GM23248 (cell line): ENCODE results near the gene PSMB7.

Source experiments
- EZH2 ChIP-seq: fragments of 200-600 bp; sonication (generic); IDR thresholded peaks from 2 replicates; pipeline ENCODE4 v1.6.1; 2018; ENCODE audit warnings: antibody characterized with exemption, mild to moderate bottlenecking; ENCODE audit not compliant: insufficient read depth, poor library complexity, severe bottlenecking
- EZH2phosphoT487 ChIP-seq: fragments of 200-600 bp; sonication (generic); IDR thresholded peaks from 2 replicates; pipeline ENCODE4 v1.6.1; 2018; ENCODE audit warnings: antibody characterized with exemption, moderate library complexity, mild to moderate bottlenecking, low read depth; ENCODE audit not compliant: insufficient read depth

DNA sequence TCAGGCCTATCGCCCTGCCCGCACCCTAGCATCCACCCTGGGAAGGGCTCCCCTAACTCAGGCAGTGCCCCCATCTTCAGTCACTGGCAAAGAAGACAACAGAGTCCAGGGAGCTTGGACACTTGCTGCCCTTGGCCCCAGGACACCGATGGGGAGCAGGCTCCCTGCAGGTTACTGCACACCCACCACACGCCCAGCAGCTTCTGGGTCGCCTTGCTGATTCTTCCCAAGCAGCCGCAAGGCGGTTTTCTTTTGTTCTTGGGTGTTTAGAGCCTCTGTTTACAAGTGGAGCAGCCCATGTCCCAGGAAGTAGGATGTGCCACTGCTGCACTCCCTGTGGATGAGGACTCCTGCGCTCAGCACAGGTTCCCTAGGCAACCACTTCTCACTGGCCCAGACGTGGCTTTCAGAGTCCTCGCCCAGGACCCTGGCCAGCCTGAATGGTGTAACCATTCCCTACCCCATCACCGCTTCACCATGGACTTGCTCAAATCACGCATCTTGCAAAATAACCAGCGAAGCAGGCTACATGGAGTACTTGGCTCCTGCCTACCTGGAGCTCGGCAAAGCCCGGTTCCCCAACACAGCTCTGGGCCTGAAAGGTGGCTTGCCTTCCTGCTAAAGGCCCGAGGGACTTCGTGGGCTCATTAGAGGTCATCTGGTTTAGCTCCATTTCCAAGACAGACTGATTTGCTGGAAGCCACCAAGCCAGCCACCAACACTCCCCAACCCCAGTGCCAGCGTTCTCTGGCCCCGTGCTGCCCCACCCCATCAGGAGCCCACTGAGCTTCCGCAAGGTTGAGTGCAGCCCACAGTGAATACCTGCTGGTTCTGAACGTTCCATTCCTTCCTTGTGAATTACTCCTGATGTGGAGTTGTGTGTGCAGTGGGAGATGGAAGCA is 60.0 kb downstream of the PSMB7 start:
- TF ChIP-seq EZH2 = no peak
- no peak for TF ChIP-seq EZH2phosphoT487
